Endothelial cell of umbilical vein (primary cell): ENCODE measurements around the gene THBS1.

Experiments used
- EZH2 ChIP-seq: IDR thresholded peaks from 2 replicates; pipeline ENCODE4 v1.6.1; 2012; ENCODE audit warnings: borderline replicate concordance, low read depth, mild to moderate bottlenecking, moderate library complexity, low read length, inconsistent platforms; ENCODE audit not compliant: severe bottlenecking
- TF ChIP-seq, protein P1 (sequence below), 2 donors: IDR thresholded peaks; 1 replicate in 1 of 2; 2 replicates in 1 of 2; pipeline ENCODE4 v1.5.1; 2011; ENCODE audit warnings: low read length in 2 of 2, mild to moderate bottlenecking in 2 of 2, moderate library complexity in 2 of 2, control low read depth in 1 of 2, inconsistent platforms in 1 of 2, low read depth in 1 of 2; ENCODE audit not compliant: insufficient read depth in 1 of 2; ENCODE audit errors: extremely low read depth in 1 of 2

DNA sequence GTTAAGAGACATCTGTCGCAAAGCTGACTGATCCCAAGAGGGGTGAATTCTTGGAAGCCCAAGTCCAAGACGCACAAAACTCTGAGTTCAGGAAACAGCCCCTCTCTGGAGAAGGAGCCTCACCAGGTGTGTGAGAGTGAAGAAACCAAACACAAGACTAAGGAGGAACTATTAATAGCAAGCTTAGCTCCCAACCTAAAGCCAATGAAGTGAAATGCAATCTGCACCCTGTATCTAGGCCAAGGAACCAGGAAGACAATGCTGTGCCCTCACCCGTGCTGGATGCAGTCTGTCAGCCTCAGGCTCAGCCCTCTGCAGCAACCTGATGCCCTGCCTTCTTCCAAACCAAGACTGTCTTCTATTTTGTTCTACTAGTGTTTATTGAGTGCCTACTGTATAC, 22.5 kb upstream of the THBS1 start:
- TF ChIP-seq, protein P1, sequence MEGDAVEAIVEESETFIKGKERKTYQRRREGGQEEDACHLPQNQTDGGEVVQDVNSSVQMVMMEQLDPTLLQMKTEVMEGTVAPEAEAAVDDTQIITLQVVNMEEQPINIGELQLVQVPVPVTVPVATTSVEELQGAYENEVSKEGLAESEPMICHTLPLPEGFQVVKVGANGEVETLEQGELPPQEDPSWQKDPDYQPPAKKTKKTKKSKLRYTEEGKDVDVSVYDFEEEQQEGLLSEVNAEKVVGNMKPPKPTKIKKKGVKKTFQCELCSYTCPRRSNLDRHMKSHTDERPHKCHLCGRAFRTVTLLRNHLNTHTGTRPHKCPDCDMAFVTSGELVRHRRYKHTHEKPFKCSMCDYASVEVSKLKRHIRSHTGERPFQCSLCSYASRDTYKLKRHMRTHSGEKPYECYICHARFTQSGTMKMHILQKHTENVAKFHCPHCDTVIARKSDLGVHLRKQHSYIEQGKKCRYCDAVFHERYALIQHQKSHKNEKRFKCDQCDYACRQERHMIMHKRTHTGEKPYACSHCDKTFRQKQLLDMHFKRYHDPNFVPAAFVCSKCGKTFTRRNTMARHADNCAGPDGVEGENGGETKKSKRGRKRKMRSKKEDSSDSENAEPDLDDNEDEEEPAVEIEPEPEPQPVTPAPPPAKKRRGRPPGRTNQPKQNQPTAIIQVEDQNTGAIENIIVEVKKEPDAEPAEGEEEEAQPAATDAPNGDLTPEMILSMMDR (IDR thresholded peaks at IDR 0.05; ENCODE audit: extremely low read depth in 1 of 2, insufficient read depth in 1 of 2, low read depth in 1 of 2, low read length in 2 of 2) = no peak
- TF ChIP-seq EZH2 = no peak
